Fibroblast of gingiva (primary cell): ENCODE results near the gene VRK3.
A peak's percentile ranks its signal among the peaks of the same experiment; 100 is the strongest.
"Not testable (repeated sequence)": the region's sequence is repeated elsewhere in the genome, so short reads cannot be mapped to it uniquely, and the experiment has no call there.

ENCODE experiments used
- DNase-seq: peaks from one replicate; pipeline ENCODE4 v3.0.0-alpha.2; 2011; ENCODE audit warnings: low read depth

Gene VRK3, protein sequence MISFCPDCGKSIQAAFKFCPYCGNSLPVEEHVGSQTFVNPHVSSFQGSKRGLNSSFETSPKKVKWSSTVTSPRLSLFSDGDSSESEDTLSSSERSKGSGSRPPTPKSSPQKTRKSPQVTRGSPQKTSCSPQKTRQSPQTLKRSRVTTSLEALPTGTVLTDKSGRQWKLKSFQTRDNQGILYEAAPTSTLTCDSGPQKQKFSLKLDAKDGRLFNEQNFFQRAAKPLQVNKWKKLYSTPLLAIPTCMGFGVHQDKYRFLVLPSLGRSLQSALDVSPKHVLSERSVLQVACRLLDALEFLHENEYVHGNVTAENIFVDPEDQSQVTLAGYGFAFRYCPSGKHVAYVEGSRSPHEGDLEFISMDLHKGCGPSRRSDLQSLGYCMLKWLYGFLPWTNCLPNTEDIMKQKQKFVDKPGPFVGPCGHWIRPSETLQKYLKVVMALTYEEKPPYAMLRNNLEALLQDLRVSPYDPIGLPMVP

DNA sequence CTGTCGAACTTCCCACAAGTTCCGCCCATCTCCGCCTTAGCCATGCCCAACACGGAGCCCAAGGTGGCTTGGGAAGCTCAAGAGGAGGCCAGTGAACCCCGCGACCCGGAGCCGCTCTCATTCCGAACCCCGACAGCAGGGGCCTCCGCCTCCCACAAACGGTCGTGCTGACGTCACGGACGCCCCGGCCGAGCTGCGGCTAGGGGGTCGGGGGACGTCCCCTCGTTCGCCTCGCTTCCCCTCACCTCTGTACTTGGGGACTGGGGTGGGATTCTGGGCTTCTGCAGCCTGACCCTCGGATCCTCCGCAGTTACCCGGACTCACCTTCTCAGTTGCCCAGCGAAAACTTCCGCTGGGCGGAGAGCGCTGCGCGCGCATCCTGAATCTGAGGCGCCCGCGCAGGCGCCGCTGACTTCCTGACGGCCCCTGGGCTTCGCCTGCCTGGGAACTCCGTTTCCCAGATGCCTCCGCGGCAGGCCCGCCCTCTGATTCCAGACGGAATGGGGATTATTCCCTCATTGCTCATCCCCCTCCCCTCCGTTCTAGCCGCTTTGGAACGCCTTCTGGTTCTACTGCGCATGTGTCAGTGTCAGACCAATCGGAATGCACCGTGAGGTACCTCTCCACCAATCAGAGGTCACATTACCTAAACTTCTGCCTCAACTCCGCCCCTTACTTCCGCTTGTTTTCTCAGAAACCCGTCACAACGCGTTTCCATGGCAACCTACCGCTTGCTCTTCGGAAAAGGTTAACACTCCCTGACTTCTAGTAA, at the start of gene VRK3:
Gene VRK3 (minus strand): TSS at position 351 of the 772 bp plus-strand sequence. CDS start 9,210 bp downstream, outside the sequence.
- peak; percentile 100 for DNase-seq

DNA sequence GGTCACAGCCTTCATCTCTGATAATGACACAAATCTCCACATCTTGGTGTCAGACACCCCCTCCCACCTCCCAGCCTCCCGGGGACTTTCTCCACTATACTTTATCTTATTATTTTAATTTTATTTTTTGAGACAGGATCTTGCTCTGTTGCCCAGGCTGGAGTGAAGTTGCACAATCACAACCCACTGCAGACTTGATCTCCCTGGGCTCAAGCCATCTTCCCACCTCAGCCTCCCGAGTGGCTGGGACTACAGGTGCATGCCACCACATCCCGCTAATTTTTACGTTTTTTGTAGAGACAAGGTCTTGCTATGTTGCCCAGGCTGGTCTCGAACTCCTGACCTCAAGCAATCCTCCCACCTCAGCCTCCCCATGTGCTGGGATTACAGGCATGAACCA, 43.2 kb upstream of the VRK3 start:
- DNase-seq = not testable (repeated sequence)

DNA sequence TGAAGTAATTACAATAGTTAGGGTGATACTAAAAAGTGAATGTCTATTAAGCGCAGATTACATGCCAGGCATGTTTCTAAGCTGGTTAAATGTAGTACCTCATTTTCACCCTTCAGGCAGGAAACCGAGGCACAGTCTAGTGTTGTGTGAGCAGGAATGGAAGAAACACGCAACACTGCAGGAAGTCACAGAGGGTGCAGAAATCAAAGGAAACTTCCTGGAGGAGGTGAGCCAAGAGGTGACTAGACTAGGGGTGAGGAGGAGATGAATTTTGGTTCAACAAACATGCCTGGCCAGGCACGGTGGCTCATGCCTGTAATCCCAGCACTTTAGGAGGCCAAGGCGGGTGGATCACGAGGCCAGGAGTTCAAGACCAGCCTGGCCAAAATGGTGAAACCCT, 42.4 kb upstream of the VRK3 start:
- DNase-seq = no peak

DNA sequence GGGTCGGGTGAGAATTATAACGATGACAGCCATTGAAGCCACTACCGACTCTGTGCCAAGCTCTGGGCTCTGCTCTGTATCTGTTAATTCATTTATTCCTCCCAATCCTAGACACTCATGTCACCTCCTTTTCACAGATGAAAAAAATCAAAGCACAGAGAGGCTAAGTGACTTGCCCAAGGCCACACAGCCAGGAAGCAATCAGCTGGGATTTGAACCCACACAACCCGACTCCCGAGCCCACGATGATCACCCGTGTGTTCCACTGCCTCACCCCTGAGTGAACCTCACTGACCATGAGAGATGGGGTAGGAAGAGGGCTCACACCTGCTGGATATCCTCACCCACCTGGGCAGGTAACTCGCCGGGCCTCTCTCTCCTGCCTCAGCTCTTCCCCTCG, 40.8 kb upstream of the VRK3 start:
- no peak for DNase-seq

DNA sequence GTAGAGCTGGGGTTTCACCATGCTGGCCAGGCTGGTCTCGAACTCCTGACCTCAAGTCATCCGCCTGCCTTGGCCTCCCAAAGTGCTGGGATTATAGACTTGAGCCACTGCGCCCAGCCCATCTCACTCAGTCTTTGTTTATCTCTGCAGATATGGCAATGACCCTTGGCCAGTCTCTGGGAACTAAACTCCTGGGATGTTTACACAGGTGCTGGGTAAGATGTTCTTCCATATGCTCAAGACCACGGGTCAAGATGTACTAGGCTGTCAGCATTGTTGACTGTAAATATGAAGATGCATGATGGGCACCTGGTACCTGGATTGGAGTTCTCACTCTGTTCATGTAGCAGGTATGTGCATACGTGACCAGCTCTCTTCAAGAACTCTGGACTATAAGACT, 36.5 kb upstream of the VRK3 start:
- DNase-seq = no peak

DNA sequence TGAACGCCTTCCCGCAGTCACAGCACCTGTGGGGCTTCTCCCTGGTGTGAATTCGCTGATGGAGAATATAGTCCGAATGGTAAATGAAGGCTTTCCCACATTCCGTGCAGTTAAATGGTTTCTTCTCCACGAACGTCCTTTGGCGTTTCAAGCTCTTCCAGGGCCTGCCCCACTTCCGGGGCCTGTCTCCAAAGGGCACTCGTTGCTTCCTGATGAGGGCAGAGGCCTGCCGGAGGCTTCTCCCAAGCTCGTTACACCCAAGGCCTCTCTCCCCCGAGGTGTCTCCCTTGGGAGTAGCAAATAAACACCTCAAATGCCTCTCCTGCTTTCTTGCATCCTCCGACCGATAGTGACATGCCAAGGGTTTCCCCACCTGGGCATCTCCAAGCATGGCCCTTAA, 34.9 kb upstream of the VRK3 start:
- no peak for DNase-seq

DNA sequence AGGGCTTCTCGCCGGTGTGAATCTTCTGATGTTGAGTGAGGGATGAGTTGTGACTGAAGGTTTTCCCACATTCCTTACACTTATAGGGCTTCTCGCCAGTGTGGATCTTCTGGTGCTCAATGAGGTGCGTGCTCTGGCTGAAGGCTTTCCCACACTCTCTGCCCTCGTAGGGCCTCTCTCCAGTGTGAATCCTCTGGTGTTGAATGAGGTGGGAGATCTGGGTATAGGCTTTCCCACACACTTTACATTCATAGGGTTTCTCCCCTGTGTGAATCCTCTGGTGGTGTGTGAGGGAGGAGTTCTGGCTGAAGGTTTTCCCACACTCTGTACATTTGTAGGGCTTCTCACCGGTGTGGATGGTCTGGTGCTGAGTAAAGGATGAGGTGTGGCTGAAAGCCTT, 33.9 kb upstream of the VRK3 start:
- no peak for DNase-seq

DNA sequence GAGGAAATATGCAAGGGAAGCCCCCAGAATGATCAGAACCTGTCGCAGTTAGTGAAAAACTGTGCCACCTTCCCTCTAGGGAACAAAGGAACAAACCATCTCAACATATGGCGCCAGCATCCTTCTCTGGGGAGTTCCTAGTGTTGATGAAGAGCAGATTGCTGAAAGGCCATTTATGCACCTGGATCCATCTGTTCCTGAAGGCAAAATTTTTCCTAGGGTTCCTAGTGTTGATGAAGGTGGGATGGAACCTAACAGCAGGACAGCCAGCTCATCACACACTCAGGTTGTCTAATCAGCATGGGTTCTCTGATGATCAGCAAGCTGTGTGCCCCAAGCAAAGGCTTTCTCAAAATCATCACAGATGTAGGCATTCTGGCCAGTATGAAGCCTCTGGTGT, 33.3 kb upstream of the VRK3 start:
- no peak for DNase-seq

DNA sequence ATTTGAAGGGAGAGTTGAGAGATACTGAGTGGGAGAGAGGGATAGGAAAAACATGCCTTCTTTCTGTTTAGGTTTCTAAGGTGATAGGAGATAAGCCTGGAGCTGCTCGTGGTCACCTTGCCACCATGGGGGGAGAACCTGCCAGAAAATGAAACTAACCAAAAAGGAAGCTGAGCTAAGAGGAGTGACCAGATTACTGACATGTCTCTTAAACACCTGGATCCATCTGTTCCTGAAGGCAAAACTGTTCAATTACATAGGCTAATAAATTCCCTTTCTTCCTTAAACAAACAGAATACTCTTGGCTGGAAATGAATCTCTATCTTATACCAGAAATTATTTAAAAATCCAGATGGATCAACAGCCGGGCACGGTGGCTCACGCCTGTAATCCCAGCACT, 27.9 kb upstream of the VRK3 start:
- DNase-seq = no peak

DNA sequence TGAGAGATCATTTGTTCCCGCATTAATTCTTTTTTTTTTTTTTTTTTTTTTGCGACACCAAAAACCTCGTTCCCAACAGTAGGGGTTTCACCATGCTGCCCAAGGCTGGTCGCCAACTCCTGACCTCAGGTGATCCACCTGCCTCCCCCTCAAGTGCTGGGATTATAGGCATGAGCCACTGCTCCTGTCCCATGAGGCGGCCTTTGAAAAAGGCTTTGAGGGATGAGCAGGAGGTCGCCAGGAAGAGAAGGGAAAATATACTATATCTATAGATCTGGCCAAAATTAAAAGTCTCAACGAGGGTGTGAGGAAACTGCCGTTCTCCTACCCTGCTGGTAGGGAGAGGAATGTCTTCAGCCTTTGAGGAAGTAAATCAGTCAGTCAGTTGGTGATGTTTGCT, 26.8 kb upstream of the VRK3 start:
- DNase-seq = no peak

DNA sequence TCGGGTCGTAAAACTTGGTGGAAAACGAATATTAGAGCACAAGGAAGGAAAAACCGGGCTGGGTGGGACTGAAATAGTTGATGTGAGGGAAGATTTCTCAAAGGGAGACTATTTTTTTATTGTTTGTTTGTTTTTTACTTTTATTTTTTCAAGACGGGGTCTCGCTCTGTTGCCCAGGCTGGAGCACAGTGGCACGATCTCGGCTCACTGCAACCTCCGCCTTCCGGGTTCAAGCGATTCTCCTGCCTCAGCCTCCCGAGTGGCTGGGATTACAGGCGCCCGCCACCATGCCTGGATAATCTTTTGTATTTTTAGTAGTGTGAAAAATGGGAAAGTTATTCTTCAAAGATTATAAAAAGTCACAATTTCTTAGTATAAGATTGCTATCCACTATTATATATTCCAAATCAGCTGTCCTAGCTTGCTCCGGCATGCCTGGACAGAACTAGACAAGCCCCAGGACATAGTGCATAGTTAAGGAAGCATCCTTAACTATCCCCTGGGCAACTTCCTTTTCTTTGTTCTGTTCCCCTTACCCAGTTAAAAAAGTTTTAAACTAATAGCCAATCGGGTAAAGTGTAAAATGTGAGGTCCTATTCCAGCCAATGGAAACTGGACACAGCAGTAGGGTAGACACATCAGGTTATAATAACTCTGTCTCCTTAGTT, 26.2 kb upstream of the VRK3 start:
- not testable (repeated sequence) for DNase-seq

DNA sequence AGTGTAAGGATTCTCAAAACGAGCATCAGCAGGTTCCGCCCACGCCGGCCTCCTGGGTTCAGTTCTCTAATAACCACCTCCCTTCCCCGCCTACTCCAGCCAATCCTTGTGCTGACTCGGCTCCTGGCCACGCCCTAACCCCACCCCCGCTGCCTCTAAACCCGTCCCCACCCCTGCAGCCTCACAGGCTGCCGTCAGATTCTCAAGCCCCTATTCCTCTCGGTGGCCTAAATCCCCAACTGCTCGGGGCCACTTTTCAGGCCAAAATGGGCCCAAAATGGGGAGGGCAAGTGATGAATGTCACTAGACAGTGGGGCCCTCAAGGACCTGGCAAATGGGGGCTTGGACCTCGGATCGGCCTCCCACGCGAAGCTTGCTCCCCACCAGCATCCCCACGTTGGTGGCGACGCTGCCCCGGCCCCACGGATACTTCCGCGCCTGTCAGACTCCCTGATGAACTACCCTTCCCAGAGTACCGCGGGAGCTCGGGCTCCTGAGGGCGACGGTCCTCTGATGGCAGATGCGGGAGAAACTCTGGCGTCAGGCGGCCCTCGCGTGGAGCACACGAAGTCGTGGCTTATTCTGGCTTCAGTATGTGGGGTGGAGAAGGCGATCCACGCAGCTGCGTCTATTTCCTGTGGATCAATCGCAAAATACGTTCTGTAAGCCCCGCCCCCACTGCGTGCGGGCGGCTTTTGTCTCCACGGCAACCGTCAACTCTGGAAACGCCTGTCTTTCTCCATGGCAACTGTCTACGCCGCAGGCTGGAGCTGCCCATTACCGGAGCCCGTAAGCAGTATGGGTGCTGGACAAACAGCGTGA, 25.4 kb upstream of the VRK3 start:
- peak; percentile 77 for DNase-seq

DNA sequence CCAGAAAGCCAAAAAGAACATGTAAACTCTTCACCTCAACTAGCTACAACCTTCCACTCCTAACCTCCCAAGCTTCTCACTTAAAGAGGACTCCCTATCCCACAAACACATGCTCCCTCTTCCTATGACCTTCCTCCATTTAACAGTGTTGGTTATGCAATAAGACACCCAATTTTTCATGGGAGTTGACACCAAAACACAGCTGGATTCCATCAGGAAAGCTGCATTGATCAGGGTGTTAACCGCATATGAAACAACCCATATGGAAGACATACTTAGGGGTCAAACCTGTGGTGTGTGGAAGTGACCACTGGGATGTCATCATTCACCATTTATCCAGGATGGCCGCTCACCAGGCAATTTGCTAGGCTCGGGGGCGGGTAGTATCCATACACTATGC, 22.5 kb upstream of the VRK3 start:
- no peak for DNase-seq

DNA sequence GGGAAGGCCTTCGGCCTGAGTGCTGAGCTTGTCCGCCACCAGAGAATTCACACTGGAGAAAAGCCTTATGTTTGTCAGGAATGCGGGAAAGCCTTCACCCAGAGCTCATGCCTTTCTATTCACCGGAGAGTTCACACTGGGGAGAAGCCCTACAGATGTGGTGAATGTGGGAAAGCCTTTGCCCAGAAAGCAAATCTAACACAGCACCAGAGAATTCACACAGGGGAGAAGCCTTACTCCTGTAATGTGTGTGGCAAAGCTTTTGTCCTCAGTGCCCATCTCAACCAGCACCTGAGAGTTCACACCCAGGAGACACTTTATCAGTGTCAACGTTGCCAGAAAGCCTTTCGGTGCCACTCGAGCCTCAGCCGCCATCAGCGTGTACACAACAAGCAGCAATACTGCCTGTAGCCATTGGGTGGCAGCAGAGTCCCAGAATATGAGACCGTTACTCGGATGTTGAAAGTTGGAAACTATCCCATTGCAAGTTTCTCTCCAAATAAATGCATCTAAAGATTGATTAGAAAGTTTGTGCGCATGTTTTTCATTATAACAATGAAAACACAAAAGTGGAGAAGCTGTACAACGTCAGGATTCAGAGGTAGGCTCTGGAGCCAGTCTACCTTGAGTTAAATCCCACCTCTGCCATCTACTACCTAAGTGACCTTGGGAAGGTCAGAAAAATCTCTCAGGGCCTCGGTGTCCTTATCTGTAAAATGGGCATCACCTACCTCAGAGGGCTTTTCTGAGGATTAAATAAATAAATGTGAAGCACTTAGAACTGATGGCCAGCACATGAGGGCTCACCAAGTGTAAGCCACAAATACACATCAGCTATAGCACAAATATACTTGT, 21.7 kb upstream of the VRK3 start:
- no peak for DNase-seq

DNA sequence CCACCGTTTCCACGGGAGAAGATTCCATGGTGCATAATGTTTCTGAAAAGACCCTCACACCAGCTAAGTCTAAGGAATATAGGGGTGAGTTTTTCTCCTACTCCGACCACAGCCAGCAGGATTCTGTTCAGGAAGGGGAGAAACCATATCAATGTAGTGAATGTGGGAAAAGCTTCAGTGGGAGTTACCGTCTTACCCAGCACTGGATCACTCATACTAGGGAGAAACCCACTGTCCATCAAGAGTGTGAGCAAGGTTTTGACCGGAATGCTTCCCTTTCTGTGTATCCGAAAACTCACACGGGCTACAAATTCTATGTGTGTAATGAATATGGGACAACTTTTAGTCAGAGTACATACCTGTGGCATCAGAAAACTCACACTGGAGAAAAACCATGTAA, 19.8 kb upstream of the VRK3 start:
- no peak for DNase-seq

DNA sequence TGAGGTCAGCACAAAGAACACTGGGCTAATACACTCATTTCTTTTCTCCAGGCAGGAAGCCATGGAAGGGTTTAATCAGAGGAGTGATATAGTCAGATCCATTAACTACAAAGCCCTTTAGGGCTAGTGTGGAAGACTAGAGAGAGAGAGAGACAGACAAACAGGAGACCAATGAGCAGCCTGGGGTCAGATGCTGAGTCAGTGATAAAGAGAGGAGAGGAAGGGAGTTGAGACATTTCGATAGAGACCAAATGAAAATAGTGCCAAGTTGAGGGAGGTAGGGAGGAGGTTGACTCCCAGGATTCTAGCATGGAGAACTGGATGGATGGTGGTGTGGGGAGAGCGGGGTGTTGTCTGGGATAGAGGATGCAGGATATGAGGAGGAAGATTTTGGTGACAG, 18.8 kb upstream of the VRK3 start:
- DNase-seq = no peak

DNA sequence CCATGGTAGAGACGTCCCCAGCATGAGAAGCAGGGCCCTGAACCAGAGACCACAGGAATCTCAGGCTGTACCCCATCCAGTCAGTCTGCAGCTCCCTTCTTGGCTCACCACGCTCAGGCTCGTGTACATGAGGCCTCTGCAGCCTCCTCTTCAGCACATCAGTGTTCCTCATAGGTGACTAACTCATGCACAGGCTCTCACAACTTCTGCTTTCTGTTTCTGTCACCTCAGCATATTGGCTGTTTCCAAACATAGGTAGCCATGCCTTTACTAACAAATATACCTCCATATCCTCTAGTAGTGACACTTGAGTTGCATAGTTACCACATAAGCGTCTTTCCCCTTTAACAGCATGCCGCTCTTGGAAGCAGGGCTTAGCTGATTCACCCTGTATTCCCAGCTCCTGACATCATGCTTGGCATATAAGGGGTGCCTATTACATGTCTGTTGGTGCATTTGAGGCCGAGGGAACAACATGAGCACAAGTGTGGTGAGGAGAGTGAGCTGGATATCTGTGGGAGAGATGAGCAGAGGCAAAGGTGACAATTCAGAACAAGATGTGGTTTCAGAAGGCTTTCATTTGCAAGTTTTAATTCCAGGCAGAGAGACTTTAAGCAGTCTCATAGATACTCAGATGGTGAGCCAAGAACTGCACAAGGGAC, 17.3 kb upstream of the VRK3 start:
- no peak for DNase-seq

DNA sequence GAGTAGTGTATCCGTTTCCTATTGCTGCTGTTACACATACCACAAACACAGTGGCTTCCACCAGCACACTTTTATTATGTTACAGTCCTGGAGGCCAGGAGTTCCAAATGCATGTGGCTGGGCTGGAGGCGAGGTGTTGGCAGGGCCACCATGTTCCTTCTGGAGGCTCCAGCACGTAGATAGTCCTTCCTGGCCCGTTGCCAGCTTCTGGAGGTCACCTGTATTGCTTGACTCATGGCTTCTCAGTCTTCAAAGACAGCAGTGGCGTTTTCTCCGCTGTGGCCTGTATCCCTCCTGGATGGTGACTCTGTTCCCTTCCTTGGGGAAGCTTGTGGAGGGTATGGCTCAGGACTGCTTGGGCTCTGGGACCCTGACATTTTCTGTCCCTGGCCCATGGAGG, 15.8 kb upstream of the VRK3 start:
- DNase-seq = no peak

DNA sequence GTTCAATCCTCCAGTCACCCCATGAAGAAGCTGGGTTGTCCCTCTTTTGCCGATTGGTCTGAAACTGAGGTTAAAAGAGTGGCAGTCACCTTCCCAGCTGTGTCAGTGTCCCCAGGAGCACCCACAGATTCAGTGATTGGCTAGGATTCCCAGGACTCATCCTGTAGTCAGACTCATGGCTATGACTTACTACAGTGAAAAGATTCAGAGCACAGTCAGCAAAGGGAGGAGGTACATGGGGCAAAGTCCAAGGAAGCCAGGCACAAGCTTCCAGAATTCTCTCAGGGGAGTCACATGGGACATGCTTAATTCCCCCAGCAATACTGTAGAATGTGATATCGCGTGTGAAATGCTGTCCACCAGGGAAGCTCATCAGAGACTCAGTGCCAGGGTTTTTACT, 14.8 kb upstream of the VRK3 start:
- no peak for DNase-seq

DNA sequence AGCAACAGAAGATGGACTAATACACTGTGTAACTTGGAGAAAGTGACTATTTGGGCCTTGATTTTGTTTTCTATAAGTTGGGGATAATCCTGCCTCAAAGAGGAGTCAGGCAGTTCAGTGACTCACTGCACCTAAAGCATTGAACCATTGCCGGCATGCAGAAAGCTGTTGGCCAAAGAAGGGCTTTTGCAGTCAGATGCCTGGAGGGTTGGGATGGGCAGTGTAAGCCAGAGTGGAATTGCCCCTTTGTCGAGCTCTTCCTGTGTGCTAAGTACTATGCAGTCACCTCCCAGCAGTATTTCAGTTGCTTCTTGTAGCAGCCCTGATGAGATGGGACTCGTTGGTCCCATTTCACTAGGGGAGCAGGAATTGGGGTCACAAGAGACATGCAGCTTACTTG, 11.7 kb upstream of the VRK3 start:
- DNase-seq = no peak
